ENCODE measurements around the gene PCDHB14.
"Not testable (repeated sequence)": the region's sequence is repeated elsewhere in the genome, so short reads cannot be mapped to it uniquely, and the experiment has no call there.

The PCDHB14 gene

GRCh38 chr5:141223112-141223783 lies at the start of gene PCDHB14:
Gene PCDHB14, plus strand, starts transcription at chr5:141223343. Its CDS starts 163 bp downstream, at chr5:141223506.
- H3K4me3 Mint-ChIP-seq: peak within 1 kb of the TSS; percentile 19

DNA sequence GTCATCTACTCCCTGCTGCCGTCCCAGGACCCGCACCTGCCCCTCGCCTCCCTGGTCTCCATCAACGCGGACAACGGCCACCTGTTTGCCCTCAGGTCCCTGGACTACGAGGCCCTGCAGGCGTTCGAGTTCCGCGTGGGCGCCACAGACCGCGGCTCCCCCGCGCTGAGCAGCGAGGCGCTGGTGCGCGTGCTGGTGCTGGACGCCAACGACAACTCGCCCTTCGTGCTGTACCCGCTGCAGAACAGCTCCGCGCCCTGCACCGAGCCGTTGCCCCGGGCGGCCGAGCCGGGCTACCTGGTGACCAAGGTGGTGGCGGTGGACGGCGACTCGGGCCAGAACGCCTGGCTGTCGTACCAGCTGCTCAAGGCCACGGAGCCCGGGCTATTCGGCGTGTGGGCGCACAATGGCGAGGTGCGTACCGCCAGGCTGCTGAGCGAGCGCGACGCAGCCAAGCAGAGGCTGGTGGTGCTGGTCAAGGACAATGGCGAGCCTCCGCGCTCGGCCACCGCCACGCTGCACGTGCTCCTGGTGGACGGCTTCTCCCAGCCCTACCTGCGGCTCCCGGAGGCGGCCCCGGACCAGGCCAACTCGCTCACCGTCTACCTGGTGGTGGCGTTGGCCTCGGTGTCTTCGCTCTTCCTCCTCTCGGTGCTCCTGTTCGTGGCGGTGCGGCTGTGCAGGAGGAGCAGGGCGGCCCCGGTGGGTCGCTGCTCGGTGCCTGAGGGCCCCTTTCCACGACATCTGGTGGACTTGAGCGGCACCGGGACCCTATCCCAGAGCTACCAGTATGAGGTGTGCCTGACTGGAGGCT lies 48.6 kb upstream of the PCDHB14 start:
- H3K4me1 Mint-ChIP-seq; DNase-seq (ENCODE audit: low spot score in 2 of 2); ATAC-seq (ENCODE audit: low read depth); H3K27ac Mint-ChIP-seq; H3K9me3 Mint-ChIP-seq; H3K4me3 Mint-ChIP-seq; H3K27me3 Mint-ChIP-seq; H3K36me3 Mint-ChIP-seq: not testable (repeated sequence)

More at GRCh38 chr5:141223112-141223783, at the start of gene PCDHB14:
- DNase-seq (ENCODE audit: low spot score in 2 of 2) (no peak), ATAC-seq (ENCODE audit: low read depth) (no peak)
- H3K27me3 Mint-ChIP-seq: peaks cover 17% of the 10 kb centered on the region
- H3K4me1 Mint-ChIP-seq: no peaks in the 10 kb centered on the region
- peaks cover 2% of the 10 kb centered on the region for H3K36me3 Mint-ChIP-seq
- peaks cover 16% of the 10 kb centered on the region for H3K9me3 Mint-ChIP-seq
- no peak within 1 kb of the TSS for H3K27ac Mint-ChIP-seq

DNA sequence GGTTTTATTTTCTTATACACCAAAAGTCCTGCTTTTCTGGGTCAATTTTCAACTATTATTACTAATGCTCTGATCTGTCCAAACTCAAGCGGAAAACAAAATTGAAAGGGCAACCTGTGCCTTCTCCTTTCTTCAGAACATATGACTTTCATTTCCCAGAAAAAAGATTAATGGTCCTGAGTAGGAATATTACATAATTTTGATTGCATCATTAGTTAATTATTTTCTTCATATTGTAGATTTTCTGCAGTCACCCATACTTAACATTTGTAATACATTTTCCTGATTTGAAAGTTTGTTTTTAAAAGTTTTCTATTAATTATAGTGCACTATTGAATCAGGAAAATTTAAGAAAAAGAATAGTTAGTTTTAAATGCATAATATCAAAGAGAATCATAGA lies 47.2 kb upstream of the PCDHB14 start:
- H3K4me3 Mint-ChIP-seq: no peak overlapping the region
- DNase-seq (ENCODE audit: low spot score in 2 of 2): no peak
- no peak for ATAC-seq (ENCODE audit: low read depth)
- H3K9me3 Mint-ChIP-seq: peaks cover 3% of the 10 kb centered on the region
- peaks cover 3% of the 10 kb centered on the region for H3K4me1 Mint-ChIP-seq
- peaks cover 2% of the 10 kb centered on the region for H3K27me3 Mint-ChIP-seq
- H3K36me3 Mint-ChIP-seq: no peaks in the 10 kb centered on the region
- no peak overlapping the region for H3K27ac Mint-ChIP-seq

GRCh38 chr5:141177577-141178191 lies 45.5 kb upstream of the PCDHB14 start, which contains the start of gene PCDHB8:
Gene PCDHB8, plus strand, starts transcription at chr5:141177790. Its CDS starts 245 bp downstream, at chr5:141178035.
- not testable (repeated sequence) for H3K27me3 Mint-ChIP-seq; H3K4me1 Mint-ChIP-seq; H3K36me3 Mint-ChIP-seq; ATAC-seq (ENCODE audit: low read depth); H3K9me3 Mint-ChIP-seq; H3K4me3 Mint-ChIP-seq; DNase-seq (ENCODE audit: low spot score in 2 of 2); H3K27ac Mint-ChIP-seq

DNA sequence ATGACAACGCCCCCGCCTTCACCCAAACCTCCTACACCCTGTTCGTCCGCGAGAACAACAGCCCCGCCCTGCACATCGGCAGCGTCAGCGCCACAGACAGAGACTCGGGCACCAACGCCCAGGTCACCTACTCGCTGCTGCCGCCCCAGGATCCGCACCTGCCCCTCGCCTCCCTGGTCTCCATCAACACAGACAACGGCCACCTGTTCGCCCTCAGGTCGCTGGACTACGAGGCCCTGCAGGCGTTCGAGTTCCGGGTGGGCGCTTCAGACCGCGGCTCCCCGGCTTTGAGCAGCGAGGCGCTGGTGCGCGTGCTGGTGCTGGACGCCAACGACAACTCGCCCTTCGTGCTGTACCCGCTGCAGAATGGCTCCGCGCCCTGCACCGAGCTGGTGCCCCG lies 43.8 kb upstream of the PCDHB14 start:
- not testable (repeated sequence) for H3K4me3 Mint-ChIP-seq; H3K4me1 Mint-ChIP-seq; ATAC-seq (ENCODE audit: low read depth); DNase-seq (ENCODE audit: low spot score in 2 of 2); H3K27ac Mint-ChIP-seq; H3K27me3 Mint-ChIP-seq; H3K36me3 Mint-ChIP-seq; H3K9me3 Mint-ChIP-seq

- not testable (repeated sequence) for H3K27ac Mint-ChIP-seq; H3K4me3 Mint-ChIP-seq; ATAC-seq (ENCODE audit: low read depth); H3K9me3 Mint-ChIP-seq; H3K27me3 Mint-ChIP-seq; DNase-seq (ENCODE audit: low spot score in 2 of 2); H3K4me1 Mint-ChIP-seq; H3K36me3 Mint-ChIP-seq
Measured at GRCh38 chr5:141179876-141180275, 43.3 kb upstream of the PCDHB14 start.

GRCh38 chr5:141180313-141180712 lies 42.8 kb upstream of the PCDHB14 start:
- Mint-ChIP-seq H3K9me3 (peaks cover 1% of the 10 kb centered on the region), H3K4me3 (no peak overlapping the region), H3K27ac (no peak overlapping the region), H3K36me3 (peaks cover 2% of the 10 kb centered on the region), H3K27me3 (peaks cover 6% of the 10 kb centered on the region), H3K4me1 (no peaks in the 10 kb centered on the region)
- ATAC-seq (ENCODE audit: low read depth): no peak
- DNase-seq (ENCODE audit: low spot score in 2 of 2): no peak

GRCh38 chr5:141182248-141182647 lies 40.9 kb upstream of the PCDHB14 start, which contains the start of gene PCDHB16:
Gene PCDHB16, plus strand, starts transcription at chr5:141182387. Its CDS starts 173 bp downstream, at chr5:141182560.
- Mint-ChIP-seq H3K27me3 (peaks cover 10% of the 10 kb centered on the region), H3K4me3 (no peak within 1 kb of the TSS), H3K36me3 (peaks cover 5% of the 10 kb centered on the region), H3K27ac (no peak within 1 kb of the TSS), H3K4me1 (peaks cover 4% of the 10 kb centered on the region), H3K9me3 (peaks cover 4% of the 10 kb centered on the region)
- DNase-seq (ENCODE audit: low spot score in 2 of 2): no peak
- ATAC-seq (ENCODE audit: low read depth): no peak

GRCh38 chr5:141184117-141184855 lies 38.9 kb upstream of the PCDHB14 start:
- not testable (repeated sequence) for H3K9me3 Mint-ChIP-seq; H3K27ac Mint-ChIP-seq; DNase-seq (ENCODE audit: low spot score in 2 of 2); H3K4me1 Mint-ChIP-seq; H3K36me3 Mint-ChIP-seq; H3K4me3 Mint-ChIP-seq; ATAC-seq (ENCODE audit: low read depth)
- H3K27me3 Mint-ChIP-seq: peaks cover 12% of the 10 kb centered on the region

DNA sequence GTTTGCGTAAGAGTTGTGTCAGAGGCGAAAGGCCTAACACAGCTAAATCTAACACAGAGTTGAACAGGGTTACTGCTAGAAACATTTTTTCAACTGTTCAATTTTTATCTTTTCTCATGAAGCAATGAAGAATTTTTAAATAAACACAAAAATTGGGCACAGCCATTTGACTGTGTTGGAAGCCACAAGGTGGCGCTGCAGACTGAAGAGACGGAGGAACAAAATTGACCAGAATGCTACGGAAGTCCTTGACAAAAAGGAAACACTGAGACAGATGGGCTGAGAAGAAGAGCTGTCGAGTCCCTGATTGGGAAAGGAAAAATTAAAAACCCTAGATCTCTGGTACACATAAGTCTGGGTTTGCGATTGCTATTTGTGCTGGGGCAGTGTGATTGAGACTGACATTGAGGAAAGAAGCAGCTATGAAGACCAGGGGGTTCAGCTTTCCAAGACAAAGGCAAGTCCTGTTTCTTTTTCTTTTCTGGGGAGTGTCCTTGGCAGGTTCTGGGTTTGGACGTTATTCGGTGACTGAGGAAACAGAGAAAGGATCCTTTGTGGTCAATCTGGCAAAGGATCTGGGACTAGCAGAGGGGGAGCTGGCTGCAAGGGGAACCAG lies 36.1 kb upstream of the PCDHB14 start, which contains the start of gene PCDHB9:
TSS of gene PCDHB9 (plus strand) at position 265 of the 616 bp plus-strand sequence. CDS start at position 423, 158 bp downstream.
- Mint-ChIP-seq H3K4me3 (peak within 1 kb of the TSS; percentile 71), H3K9me3 (peaks cover 8% of the 10 kb centered on the region), H3K27ac (no peak within 1 kb of the TSS), H3K27me3 (peaks cover 12% of the 10 kb centered on the region), H3K4me1 (peaks cover 6% of the 10 kb centered on the region), H3K36me3 (peaks cover 6% of the 10 kb centered on the region)
- ATAC-seq (ENCODE audit: low read depth) (no peak), DNase-seq (ENCODE audit: low spot score in 2 of 2) (no peak)

- not testable (repeated sequence) for H3K4me1 Mint-ChIP-seq; H3K36me3 Mint-ChIP-seq; H3K4me3 Mint-ChIP-seq; H3K27ac Mint-ChIP-seq; ATAC-seq (ENCODE audit: low read depth); DNase-seq (ENCODE audit: low spot score in 2 of 2)
- Mint-ChIP-seq H3K9me3 (peaks cover 13% of the 10 kb centered on the region), H3K27me3 (peaks cover 12% of the 10 kb centered on the region)
Measured at GRCh38 chr5:141188682-141189081, 34.5 kb upstream of the PCDHB14 start.

DNA sequence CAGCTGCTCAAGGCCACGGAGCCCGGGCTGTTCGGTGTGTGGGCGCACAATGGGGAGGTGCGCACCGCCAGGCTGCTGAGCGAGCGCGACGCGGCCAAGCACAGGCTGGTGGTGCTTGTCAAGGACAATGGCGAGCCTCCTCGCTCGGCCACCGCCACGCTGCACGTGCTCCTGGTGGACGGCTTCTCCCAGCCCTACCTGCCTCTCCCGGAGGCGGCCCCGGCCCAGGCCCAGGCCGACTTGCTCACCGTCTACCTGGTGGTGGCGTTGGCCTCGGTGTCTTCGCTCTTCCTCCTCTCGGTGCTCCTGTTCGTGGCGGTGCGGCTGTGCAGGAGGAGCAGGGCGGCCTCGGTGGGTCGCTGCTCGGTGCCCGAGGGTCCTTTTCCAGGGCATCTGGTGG lies 34.0 kb upstream of the PCDHB14 start:
- not testable (repeated sequence) for H3K36me3 Mint-ChIP-seq; ATAC-seq (ENCODE audit: low read depth); DNase-seq (ENCODE audit: low spot score in 2 of 2); H3K27ac Mint-ChIP-seq; H3K4me1 Mint-ChIP-seq; H3K4me3 Mint-ChIP-seq
- Mint-ChIP-seq H3K9me3 (peaks cover 13% of the 10 kb centered on the region), H3K27me3 (peaks cover 12% of the 10 kb centered on the region)

DNA sequence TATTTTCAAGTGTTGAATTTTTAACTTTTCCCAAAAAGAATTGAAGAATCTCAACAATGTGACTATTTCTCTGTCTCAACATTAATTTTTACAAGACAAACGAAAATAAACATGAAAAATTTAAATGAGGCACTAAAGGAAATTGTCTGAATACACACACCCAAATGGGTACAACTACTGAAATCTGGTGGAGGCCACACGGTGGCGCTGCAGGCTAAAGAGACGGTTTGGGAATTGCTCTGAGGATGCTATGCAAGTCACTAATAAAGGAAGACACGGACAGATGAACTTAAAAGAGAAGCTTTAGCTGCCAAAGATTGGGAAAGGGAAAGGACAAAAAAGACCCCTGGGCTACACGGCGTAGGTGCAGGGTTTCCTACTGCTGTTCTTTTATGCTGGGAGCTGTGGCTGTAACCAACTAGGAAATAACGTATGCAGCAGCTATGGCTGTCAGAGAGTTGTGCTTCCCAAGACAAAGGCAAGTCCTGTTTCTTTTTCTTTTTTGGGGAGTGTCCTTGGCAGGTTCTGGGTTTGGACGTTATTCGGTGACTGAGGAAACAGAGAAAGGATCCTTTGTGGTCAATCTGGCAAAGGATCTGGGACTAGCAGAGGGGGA lies 30.9 kb upstream of the PCDHB14 start, which contains the start of gene PCDHB10:
TSS of gene PCDHB10 (plus strand) at position 244 of the 616 bp plus-strand sequence. CDS start at position 444, 200 bp downstream.
- Mint-ChIP-seq H3K4me1 (peaks cover 4% of the 10 kb centered on the region), H3K9me3 (peaks cover 11% of the 10 kb centered on the region), H3K27ac (no peak within 1 kb of the TSS), H3K36me3 (peaks cover 3% of the 10 kb centered on the region), H3K27me3 (peaks cover 8% of the 10 kb centered on the region), H3K4me3 (no peak within 1 kb of the TSS)
- DNase-seq (ENCODE audit: low spot score in 2 of 2) (no peak), ATAC-seq (ENCODE audit: low read depth) (no peak)

Measured in memory B cell (primary cell).